Body of pancreas (tissue), 4 donors: Measurements from ENCODE around the gene MLLT10.

Experiments used
- POLR2A ChIP-seq, 3 donors: fragments of 450-650 bp; IDR thresholded peaks; one replicate each; pipeline ENCODE4 v1.6.1; 2016; ENCODE audit warnings: antibody characterized with exemption in 3 of 3, mild to moderate bottlenecking in 2 of 3
- TF ChIP-seq, protein P1 (sequence below), 7 experiments: fragments of 450-650 bp in 4 of 7; fragments of 200-600 bp in 3 of 7; sonication (generic) in 3 of 7; IDR thresholded peaks; one replicate each; pipeline ENCODE4 v1.5.1; 2016 to 2019; ENCODE audit warnings: antibody characterized with exemption in 7 of 7

DNA sequence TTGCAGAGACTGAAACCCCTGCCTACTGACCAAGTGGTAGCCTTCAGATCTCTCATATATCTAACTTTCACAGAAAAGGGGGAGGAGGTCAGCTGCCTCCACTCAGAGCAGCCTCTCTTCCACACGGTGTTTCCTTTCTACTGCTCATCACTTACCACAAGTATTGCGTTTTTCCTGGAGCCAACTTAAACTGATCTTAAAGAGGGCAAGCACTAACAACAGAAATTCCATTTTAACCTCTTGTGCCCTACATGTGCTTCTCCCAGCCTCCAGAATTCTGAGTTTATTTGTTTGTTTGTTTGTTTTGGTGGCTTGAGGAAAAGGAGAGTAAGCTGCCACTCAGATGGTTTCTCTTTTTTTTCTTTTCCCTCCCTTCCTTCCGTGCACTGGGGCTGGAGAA lies 27.7 kb upstream of the MLLT10 start:
- TF ChIP-seq, protein P1, sequence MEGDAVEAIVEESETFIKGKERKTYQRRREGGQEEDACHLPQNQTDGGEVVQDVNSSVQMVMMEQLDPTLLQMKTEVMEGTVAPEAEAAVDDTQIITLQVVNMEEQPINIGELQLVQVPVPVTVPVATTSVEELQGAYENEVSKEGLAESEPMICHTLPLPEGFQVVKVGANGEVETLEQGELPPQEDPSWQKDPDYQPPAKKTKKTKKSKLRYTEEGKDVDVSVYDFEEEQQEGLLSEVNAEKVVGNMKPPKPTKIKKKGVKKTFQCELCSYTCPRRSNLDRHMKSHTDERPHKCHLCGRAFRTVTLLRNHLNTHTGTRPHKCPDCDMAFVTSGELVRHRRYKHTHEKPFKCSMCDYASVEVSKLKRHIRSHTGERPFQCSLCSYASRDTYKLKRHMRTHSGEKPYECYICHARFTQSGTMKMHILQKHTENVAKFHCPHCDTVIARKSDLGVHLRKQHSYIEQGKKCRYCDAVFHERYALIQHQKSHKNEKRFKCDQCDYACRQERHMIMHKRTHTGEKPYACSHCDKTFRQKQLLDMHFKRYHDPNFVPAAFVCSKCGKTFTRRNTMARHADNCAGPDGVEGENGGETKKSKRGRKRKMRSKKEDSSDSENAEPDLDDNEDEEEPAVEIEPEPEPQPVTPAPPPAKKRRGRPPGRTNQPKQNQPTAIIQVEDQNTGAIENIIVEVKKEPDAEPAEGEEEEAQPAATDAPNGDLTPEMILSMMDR (IDR thresholded peaks at IDR 0.05): no peak
- TF ChIP-seq POLR2A (IDR thresholded peaks at IDR 0.05): no peak
